Measurements from ENCODE around the gene PGAP6.

PGAP6 gene

GRCh38 chr16:353404-354290 lies 28.1 kb downstream of the PGAP6 start:
- no peaks in the 10 kb centered on the region for H3K9me3 ChIP-seq (ENCODE audit: control insufficient read depth, insufficient read depth, low read length)
- H3K27ac ChIP-seq (ENCODE audit: low read depth, low read length), result no peak overlapping the region
- H3K79me2 ChIP-seq (ENCODE audit: control insufficient read depth, low read length), result peaks cover 32% of the 10 kb centered on the region
- peaks cover 29% of the 10 kb centered on the region for H3K4me1 ChIP-seq (ENCODE audit: control insufficient read depth, low read length)
- no peaks in the 10 kb centered on the region for H3K27me3 ChIP-seq (ENCODE audit: control insufficient read depth, low read length)
- peak overlapping the region; percentile 36 for H3K4me3 ChIP-seq (ENCODE audit: low read length)
- H3K36me3 ChIP-seq (ENCODE audit: control insufficient read depth, low read length), result peaks cover 9% of the 10 kb centered on the region
- peak overlapping the region; percentile 28; the same call in 1 of the 2 replicates for H3K4me2 ChIP-seq (ENCODE audit: low read length)
- no peaks in the 10 kb centered on the region for H3K9me2 ChIP-seq (replicated peaks; ENCODE audit: control insufficient read depth, low read length)
- H3F3A ChIP-seq (ENCODE audit: control insufficient read depth, insufficient read depth), result no peaks in the 10 kb centered on the region
- TF ChIP-seq CTCF (IDR thresholded peaks at IDR 0.05; ENCODE audit: low read depth, low read length, poor library complexity, severe bottlenecking) (no peak), EZH2phosphoT487 (IDR thresholded peaks at IDR 0.05; ENCODE audit: borderline replicate concordance, low read length) (no peak)
- peaks cover 5% of the 10 kb centered on the region for H4K20me1 ChIP-seq (ENCODE audit: control insufficient read depth, insufficient read depth, low read depth, low read length)

GRCh38 chr16:352547-353403 lies 29.0 kb downstream of the PGAP6 start, which contains the start of gene AXIN1:
TSS of gene AXIN1 (minus strand) at chr16:352723. CDS start at chr16:347025, 5,698 bp downstream.
- Histone ChIP-seq H3K4me1 (ENCODE audit: control insufficient read depth, low read length) (peaks cover 35% of the 10 kb centered on the region), H3K79me2 (ENCODE audit: control insufficient read depth, low read length) (peaks cover 41% of the 10 kb centered on the region), H3K4me2 (ENCODE audit: low read length) (peak within 1 kb of the TSS; percentile 66), H3K27ac (ENCODE audit: low read depth, low read length) (no peak within 1 kb of the TSS), H4K20me1 (ENCODE audit: control insufficient read depth, insufficient read depth, low read depth, low read length) (peaks cover 5% of the 10 kb centered on the region), H3K4me3 (ENCODE audit: low read length) (peak within 1 kb of the TSS; percentile 73), H3K9me2 (replicated peaks; ENCODE audit: control insufficient read depth, low read length) (no peaks in the 10 kb centered on the region), H3K9me3 (ENCODE audit: control insufficient read depth, insufficient read depth, low read length) (no peaks in the 10 kb centered on the region), H3K27me3 (ENCODE audit: control insufficient read depth, low read length) (no peaks in the 10 kb centered on the region), H3F3A (ENCODE audit: control insufficient read depth, insufficient read depth) (no peaks in the 10 kb centered on the region), H3K36me3 (ENCODE audit: control insufficient read depth, low read length) (peaks cover 9% of the 10 kb centered on the region)
- no peak for TF ChIP-seq EZH2phosphoT487 (IDR thresholded peaks at IDR 0.05; ENCODE audit: borderline replicate concordance, low read length)
- TF ChIP-seq CTCF (IDR thresholded peaks at IDR 0.05; ENCODE audit: low read depth, low read length, poor library complexity, severe bottlenecking), result peak; percentile 28

- peaks cover 5% of the 10 kb centered on the region for H4K20me1 ChIP-seq (ENCODE audit: control insufficient read depth, insufficient read depth, low read depth, low read length)
- H3K27ac ChIP-seq (ENCODE audit: low read depth, low read length), result no peak overlapping the region
- no peaks in the 10 kb centered on the region for H3K27me3 ChIP-seq (ENCODE audit: control insufficient read depth, low read length)
- no peaks in the 10 kb centered on the region for H3K9me3 ChIP-seq (ENCODE audit: control insufficient read depth, insufficient read depth, low read length)
- peak overlapping the region; percentile 66 for H3K4me2 ChIP-seq (ENCODE audit: low read length)
- TF ChIP-seq EZH2phosphoT487 (IDR thresholded peaks at IDR 0.05; ENCODE audit: borderline replicate concordance, low read length) (no peak), CTCF (IDR thresholded peaks at IDR 0.05; ENCODE audit: low read depth, low read length, poor library complexity, severe bottlenecking) (no peak)
- no peaks in the 10 kb centered on the region for H3K9me2 ChIP-seq (replicated peaks; ENCODE audit: control insufficient read depth, low read length)
- H3K79me2 ChIP-seq (ENCODE audit: control insufficient read depth, low read length), result peaks cover 49% of the 10 kb centered on the region
- peak overlapping the region; percentile 73 for H3K4me3 ChIP-seq (ENCODE audit: low read length)
- H3K4me1 ChIP-seq (ENCODE audit: control insufficient read depth, low read length), result peaks cover 35% of the 10 kb centered on the region
- H3K36me3 ChIP-seq (ENCODE audit: control insufficient read depth, low read length), result peaks cover 15% of the 10 kb centered on the region
- no peaks in the 10 kb centered on the region for H3F3A ChIP-seq (ENCODE audit: control insufficient read depth, insufficient read depth)
Observed at GRCh38 chr16:351804-352520, 29.8 kb downstream of the PGAP6 start.
